Measurements from ENCODE around the gene FAM53A.
"Not testable (repeated sequence)": the region's sequence is repeated elsewhere in the genome, so short reads cannot be mapped to it uniquely, and the experiment has no call there.

The FAM53A gene

DNA sequence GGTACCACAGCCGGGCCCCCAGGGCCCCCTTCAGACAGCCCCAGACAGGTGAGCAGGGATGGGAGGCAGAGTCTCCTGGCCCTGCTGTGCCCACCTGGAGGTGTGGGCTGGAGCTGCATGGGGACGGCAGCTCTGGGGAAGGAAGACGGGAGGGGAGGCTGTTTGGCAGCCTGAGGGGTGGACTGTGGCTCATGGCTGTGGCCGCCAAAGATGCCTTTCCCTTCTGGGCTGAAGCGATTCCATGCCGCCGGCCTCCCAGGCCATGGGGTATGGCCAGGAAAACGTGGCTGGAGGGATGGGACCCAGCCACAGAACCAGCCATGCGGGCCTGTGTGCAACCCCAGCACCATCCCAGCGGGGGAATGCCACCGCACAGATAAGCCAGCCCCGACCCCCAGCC lies 65.7 kb downstream of the FAM53A start:
- FAIRE-seq, result no peak

DNA sequence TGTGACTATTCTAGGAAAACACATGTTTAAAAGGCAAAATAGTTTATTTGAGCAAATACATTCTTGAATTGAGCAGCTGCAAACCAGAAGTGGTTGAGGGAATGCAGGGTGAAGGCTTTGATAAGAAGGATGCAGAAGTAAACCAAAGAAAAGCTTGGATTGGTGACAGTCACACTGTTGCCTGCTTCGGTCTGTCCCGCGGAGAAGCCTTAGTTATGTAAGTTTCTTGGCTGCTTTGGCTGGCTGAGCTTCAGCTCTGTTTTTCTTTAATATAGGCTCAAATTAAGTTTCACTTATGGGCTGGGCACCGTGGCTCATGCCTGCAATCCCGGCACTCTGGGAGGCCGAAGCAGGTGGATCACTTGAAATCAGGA lies 67.6 kb downstream of the FAM53A start:
- no peak for FAIRE-seq

DNA sequence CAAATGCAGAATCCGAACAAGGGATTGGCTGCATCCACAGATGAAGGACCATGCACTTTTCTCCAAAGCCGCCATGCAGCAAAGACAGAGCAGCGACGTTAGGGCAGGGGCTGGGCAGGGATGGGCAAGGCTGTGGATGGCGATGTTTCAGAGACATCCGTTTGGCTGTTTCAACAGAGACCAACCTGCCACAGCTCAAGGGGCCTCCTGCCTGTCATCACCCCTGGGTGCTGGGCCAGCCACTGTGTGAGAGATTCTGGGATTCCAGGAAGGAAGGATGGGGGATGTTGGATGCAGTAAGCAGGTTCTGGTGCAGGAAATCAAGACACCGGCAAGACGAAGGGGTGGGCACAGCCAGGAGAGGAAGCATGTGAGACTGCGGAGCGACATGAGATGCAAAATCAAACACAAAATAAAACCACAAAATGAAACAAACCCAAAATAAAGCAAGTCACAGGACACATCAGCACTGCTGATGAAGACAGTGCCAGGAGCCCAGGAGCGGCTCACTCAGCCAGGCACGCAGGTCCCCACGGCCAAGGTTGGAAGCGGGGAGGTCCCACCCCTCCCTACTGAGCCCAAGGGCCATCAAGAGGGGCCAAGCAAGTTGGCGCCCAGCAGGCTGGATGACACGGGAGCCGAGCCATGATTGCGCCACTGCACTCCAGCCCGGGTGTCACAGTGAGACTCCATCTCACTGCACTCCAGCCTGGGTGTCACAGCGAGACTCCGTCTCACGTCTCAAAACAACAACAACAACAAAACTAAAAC lies 68.1 kb downstream of the FAM53A start:
- FAIRE-seq, result no peak

DNA sequence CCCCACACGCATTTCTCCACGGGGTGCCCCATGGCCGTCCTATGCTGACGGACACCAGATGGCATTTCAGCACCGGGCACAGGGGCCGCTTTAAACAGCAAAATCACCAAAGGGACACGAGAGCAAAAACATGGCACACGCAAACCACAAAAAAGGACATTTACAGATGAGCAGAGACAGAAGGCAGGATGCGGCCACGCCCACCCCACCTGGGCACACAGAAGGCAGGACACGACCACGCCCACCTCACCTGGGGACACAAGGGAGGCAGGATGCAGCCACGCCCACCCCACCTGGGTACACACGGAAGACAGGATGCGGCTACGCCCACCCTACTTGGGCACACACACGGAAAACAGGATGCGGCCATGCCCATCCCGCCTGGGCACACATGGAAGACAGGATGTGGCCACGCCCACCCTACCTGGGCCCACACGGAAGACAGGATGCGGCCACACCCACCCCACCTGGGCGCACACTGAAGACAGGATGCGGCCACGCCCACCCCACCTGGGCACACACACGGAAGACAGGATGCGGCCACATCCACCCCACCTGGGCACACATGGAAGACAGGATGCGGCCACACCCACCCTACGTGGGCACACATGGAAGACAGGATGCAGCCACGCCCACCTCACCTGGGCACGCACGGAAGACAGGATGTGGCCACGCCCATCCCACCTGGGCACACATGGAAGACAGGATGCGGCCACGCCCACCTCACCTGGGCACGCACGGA lies 69.1 kb downstream of the FAM53A start:
- no peak for FAIRE-seq

DNA sequence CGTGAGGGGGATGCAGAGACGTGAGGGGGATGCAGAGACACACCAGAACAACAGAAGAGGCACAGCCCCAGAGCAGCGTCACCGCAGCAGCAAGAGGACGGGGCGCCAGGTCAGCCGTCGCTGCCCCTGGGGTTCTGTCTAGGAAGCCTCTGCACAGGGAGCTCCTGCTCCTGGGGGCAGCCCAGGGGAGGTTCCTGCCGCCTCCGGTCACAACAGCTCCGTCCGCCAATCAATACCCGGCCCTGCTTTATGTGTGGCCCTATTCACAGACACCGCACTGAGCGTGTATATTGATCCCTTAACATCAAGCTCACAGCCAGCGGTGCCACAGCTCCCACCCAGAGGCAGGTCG lies 69.6 kb downstream of the FAM53A start:
- FAIRE-seq, result no peak

DNA sequence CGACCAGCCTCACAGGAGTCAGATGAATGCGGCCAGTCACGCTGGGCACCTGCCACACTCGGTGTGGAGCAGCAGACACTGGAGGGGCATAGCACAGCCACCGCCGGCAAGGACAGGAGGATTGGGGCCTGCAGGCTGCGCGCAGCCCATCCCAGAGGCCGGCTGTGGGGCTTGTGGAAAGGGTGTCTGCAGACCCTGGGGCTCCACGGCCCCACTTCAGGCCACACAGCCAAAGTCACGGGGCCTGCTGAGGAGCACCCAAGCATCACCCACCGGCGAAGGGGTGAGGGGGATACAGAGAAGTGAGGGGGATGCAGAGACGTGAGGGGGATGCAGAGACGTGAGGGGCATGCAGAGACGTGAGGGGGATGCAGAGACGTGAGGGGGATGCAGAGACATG lies 70.1 kb downstream of the FAM53A start:
- FAIRE-seq, result no peak

DNA sequence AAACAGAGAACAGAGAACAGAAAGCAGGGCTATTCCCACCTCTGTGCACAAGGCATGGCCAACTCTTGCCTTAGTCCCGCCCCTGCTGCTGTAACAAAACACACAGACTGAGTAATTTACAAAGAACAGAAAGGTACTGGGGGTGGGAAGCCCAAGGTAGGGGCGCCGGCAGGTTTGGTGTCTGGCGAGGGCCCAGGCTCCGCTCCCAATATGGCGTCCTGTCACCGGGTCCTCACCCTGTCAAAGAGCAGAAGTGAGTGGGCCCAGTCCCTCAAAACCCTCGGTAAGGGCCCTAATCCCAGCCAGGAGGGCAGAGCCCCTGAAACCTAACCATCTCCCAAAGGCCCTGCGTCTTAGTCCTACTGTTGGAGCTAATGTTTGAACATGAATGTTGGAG lies 71.0 kb downstream of the FAM53A start:
- FAIRE-seq, result no peak

DNA sequence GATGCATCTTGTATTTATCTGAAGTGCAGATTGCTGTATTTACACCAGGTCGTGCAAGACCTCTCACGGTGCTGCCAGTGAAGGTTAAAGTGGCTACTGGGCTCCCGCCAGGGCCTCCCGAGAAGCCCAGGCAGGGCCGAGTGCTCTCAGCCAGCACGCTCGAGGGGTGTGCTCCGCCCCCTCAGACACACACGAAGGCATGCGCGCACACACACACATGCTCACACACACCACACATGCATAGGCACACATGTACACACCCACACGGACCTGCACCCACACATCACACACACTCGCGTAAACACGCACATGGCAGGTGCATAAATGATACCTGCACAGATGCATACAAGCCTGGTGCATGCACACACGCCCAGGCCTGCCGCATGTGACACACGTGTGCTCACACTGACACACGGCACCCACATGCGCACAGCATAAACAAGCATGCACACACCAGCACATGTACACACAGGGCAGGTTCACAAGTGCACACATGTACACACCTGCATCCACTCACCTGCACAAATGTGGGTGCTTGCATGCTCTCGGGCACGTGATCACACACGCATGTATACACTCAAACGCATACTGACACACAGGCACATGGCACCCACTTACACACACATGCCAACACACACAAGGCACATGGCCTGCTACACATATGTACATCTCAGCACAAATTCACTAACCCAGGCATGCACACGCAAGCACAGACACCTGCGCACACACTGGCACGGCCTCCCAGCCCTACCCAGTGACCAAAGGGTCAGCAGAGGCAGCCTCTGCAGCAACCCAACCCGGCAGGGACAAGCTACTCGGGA lies 71.6 kb downstream of the FAM53A start:
- FAIRE-seq, result no peak

DNA sequence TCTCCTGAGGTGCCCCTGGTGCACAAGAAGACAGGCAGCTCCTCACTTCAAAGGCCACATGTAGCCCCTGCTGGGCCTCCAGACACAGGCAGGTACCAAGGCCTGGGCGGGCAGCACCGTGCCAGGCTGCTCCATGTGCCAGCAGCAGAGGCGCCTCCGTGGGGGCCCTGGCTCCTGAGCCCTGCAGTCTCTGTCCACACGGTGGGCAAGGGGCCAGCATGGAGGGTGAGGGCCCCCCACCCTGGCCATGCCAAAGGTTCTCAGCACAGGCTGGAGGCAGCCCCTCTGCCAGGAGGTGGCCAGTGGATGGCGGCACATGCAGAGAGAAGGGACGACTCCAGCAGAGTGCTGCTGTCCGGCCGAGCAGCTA lies 72.6 kb downstream of the FAM53A start:
- FAIRE-seq, result no peak

DNA sequence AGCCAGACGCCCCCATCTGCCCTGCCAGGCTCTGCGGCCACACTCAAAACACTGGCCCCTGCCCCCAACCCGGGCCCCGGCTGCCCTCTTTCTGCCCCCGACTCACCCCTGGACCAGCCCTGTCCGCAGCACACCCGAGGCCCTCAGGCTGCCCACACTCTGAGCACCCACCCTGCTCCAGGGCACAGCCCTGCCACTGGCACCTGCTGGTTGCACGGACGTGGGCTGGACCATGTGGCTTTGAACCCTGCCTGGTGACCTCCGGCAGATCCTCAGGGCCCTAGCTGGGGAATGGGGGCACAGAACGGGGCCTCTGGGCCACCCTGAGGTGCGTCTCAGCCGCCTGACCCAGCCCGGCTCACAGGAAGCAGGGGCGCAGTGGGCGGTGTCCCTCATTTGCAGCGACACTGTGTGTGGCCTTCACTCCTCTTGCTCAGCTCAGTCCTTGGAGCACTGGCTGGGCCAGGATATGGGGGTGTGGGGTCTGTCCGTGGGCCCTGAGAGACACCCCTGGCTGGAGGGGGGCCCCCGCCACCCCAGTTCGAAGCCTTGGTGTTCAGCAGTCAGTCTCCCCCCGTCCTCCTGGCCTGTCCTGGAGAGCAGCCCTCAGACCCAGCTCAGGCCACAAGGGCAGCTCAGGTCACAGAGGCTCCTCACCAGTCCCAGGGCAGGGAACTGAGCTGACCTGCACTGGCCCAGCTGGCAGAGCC lies 73.2 kb downstream of the FAM53A start:
- FAIRE-seq, result no peak

DNA sequence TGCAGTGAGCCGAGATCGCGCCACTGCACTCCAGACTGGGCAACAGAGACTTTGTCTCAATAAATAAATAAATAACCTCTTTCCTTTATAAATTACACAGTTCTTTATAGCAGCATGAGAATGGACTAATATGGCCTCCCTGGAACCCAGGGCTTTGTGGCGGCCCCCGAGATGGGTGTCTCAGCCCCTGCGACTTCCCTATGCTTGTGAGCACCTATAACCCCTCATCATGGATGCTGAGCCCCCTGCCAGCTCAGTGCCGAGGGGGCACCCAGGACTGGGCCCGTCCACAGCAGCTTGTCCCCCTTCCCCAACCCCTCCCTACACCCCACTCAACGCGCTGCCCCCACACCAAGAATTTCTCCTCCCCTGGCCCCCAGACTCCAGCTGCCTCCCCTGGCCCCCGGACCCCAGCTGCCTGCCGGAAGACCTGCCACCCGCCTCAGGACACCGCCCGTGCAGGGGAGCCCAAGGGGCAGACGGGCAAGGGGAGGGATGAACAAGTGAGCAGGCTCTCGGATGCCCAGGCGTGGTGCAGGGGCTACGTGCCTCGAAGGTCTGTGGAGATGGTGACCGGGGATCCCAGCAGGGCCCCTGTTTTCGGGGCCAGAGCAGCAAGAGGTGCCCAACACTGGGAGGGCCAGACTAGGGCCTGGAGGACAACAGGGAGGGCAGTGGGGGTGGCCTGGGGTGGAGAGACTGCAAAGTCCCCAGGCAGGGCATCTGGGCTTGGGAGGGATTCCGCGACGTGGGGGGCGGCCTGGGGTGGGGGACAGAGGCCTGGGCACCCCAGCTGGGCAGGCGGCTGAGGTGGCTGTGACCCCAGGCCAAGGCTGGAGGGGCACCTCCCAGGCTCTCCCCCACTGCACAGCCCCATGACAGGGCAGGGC lies 74.0 kb downstream of the FAM53A start:
- no peak for FAIRE-seq

DNA sequence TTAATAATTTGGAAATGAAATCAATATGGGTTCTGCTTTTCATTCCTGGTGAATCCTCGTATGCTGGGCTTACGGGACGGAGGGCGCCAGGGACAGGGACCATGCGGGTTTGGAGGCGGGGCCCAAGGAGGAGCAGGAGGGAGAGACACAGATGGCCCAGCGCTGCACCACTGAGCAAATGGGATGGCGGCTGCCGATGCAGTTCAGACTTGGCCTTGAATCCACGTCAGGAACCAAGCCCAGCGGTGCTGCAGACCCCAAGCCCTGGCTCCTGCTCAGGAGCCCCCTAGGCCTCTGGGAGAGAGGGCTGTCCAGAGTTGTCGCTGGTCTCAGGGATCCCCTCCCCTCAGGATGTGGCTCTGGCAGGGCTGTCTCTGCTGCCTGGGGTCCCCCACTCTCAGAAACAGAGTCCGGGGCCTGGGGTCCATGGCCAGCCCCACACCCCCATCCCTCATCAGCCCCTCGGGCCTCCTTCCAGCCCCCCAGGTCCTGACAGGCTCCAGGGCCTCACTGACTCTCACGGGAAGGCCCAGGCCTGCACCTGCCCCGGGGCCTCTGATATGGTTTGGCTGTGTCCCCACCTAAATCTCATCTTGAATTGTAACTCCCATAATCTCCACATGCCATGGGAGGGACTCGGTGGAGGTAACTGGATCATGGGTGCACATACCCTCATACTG lies 75.2 kb downstream of the FAM53A start:
- FAIRE-seq, result no peak

DNA sequence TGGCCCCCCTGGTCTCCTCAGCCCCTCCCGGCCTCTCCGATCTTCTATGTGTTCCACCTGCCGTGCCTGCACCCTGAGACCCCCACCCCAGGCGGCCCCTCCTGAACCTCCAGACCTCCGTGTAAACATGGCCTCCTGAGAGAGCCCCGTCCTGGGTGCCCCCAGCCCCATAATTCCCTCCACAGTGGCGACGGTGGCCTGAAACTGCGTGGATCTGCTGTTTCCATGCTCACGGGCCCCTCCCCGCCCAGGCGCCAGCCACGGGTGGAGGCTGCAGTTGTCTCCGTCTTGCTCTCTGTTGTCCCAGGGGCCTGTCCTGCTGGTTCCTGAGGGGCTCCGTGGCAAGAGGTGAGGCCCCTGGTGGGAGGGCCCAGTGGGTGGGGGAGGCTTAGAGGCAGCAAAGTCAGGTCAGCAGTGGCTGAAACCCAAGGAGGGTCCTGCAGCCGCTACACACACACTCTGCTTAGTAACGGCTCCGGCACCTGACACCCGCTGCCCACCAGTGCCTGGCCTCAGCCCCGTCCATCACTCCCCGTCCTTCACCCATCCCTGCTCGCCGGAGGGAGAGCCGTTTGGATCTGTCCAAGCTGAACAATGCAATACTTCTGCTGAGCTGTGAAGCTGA lies 75.8 kb downstream of the FAM53A start:
- no peak for FAIRE-seq

DNA sequence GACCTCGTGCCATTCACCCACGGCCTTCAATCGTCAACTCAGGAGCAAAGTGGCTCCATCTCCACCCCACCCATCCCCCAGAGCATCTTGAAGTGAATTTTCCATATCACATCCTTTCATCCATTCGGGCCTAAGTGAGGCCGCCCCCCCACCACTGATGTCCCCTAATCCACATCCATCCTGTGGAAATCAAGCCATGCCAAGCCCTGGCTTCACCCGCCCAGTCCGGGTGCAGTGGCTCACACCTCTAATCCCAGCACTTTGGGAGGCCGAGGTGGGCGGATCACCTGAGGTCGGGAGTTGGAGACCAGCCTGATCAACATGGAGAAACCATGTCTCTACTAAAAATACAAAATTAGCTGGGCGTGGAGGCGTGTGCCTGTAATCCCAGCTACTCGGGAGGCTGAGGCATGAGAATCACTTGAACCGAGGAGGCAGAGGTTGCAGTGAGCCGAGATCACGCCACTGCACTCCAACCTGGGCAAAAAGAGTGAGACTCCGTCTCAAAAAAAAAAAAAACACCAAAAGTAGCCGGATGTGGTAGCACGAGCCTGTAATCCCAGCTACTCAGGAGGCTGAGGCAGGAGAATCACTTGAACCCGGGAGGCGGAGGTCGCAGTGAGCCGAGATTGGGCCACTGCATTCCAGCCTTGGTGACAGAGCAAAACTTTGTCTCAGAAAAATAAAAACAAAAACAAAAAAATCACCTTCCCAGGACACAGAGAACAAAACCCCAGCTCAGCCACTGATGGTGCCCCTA lies 76.5 kb downstream of the FAM53A start:
- FAIRE-seq, result not testable (repeated sequence)

DNA sequence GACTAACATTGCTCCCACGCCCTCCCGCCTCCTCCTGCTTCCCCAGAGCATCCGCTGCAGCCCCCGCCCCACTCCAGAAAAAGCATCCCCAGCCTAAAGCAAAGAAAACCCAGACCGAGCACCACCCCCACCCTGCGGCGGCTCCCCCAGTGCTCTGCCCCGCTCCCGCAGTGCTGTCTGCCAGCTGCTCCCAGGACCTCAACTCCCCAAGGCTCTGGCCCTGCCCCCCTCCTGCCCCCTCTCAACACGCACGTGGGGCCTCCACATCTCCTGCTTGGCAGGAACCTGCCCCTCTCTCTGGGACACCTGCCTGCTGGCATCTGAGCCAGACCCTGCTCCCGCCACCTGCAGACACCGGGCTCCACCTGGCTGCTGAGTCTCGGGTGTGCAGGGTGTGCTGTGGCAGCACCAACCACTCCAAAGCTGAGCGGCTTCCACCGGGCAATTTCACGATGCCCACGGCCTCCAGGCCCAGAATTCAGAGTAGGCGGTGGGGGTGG lies 79.4 kb downstream of the FAM53A start:
- no peak for FAIRE-seq

DNA sequence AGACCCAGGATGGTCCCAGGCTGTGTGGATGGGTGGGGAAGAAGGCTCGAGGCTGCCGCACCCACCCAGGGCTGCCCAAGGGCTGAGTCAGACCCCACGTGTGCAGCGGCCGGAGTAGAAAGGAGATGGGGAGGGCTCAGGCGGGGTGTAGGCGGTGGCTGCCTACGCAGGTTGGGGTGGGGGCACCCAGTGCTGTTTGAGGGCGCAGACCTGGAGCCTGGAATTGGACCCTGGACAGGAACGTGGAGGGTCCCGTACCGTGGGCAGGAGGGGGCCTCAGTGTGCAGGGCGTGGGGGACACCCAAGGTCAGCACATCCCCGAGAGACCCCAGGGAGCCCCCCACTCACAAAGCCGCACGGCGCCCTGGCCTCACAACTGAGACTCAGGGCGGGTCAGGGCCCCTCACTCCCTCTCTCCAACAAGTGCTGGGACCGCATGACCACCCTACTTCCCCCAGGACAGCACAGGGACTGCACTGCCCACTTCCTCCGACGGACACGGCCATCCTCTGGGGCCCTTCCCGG lies 79.9 kb downstream of the FAM53A start:
- no peak for FAIRE-seq

DNA sequence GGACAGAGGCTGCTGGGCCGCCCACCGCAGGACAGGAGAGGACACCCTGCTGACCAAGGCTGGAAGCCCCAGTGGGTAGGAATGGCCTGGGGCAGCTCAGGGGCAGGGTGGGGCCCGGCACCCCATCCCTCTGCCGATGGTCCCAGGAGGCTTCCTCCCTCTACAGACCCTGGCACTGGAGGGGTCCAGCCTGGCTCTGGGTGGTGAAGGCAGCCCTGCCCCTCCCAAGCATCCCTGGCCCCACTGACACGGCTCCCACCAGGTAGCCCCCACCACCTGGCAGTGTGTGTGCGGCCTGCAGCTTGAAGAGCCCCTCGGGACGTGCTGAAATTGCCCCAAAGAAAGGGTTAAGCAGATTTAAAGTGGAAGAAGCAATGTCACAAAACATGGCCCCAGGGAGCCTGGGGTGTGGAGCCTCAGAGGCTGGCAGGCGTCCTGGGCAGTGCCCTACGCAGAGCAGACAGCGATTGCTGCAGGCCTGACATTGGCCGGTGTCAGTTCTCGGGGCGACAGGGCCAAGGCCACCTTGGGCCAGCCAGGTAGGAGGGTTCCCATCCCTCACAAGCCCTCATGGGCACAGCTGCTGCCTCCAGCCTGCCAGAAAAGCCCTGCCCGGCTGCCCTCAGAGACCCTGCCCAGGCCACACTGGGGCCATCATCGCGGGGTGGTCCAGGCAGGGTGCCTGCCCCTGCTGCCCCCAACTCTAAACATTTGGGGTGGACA lies 80.5 kb downstream of the FAM53A start:
- no peak for FAIRE-seq

DNA sequence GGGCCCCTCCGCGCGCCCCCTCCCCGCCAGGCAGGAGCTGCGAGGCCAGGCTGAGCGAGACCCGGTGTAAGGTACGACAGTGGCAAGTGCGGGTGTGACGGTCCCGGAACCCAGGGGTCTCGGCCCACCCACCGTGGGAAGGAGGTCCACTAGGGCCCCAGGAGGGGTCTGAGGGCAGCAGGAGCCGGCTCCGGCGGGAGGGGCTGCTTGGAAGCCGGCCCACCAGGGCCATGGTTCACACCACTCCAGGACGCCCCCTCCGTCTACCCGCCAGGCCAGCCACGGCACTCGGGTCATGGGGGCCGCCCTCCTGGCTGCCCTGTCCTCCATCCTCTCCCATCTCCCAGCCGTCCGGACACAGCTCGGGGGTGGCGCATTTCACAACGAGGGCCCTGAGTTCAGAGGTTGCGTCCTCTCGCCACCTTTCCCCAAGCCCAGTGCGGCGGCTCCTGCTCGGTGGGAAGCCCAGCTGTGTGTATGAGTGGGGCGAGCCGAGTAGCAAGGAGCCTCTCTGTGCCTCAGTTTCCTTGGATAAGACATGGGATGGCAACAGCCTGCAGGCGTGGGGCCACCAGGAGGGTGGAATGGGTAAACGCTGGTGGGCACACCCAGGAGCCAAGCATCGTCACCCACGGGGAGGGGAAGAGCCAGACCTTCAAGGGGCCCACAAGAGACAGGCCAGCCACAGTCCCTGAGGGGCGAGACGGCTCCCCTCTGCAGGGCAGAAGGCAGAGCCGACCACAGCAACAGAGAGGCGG lies 81.3 kb downstream of the FAM53A start:
- no peak for FAIRE-seq

All from A204.1 (cell line).